ENCODE results near the gene NECAP2. TPM values are rescaled to one million over a fixed set of nuclear protein-coding genes. Genes with fewer than 3 reads are reported as not detected.
"Not testable (repeated sequence)": the region's sequence is repeated elsewhere in the genome, so short reads cannot be mapped to it uniquely, and the experiment has no call there.

The NECAP2 gene
- total RNA-seq, 3 donors from 2014 or later (not counting 1 experiment from before 2014, with no cell fraction given) = 62.1 to 73.1 (median 73.0) TPM

GRCh38 chr1:16493731-16494130, 53.2 kb downstream of the NECAP2 start:
- H3K9me3 ChIP-seq (ENCODE audit: control insufficient read depth, insufficient read depth, low read length); intact Hi-C loops (cut with micrococcal nuclease); H3K4me1 ChIP-seq (ENCODE audit: control insufficient read depth, insufficient read depth, low read length); H3K27me3 Mint-ChIP-seq (ENCODE audit: low read depth in 2 of 2); DNase-seq; H3K27ac ChIP-seq (ENCODE audit: low read length); H3K27ac Mint-ChIP-seq; H3K27me3 ChIP-seq (ENCODE audit: control insufficient read depth, insufficient read depth, low read length); ATAC-seq; H3K36me3 Mint-ChIP-seq; H3K4me3 Mint-ChIP-seq; H3K9me3 Mint-ChIP-seq; H3K4me3 ChIP-seq (ENCODE audit: low read length); H3K36me3 ChIP-seq (ENCODE audit: control insufficient read depth, insufficient read depth, low read length): not testable (repeated sequence)
- peaks cover 6 to 19% of the 10 kb centered on the region in 2 donors for H3K4me1 Mint-ChIP-seq
- 98% methylated on average over 9 of the region's 9 CpGs for WGBS (ENCODE audit: insufficient coverage)

GRCh38 chr1:16497474-16497904, 57.0 kb downstream of the NECAP2 start:
- not testable (repeated sequence) for ATAC-seq; H3K36me3 ChIP-seq (ENCODE audit: control insufficient read depth, insufficient read depth, low read length); H3K27me3 Mint-ChIP-seq (ENCODE audit: low read depth in 2 of 2); H3K9me3 ChIP-seq (ENCODE audit: control insufficient read depth, insufficient read depth, low read length); H3K27ac ChIP-seq (ENCODE audit: low read length); H3K36me3 Mint-ChIP-seq; H3K27me3 ChIP-seq (ENCODE audit: control insufficient read depth, insufficient read depth, low read length); H3K4me3 ChIP-seq (ENCODE audit: low read length); H3K9me3 Mint-ChIP-seq
- 90% methylated on average over 5 of the region's 5 CpGs for WGBS (ENCODE audit: insufficient coverage)
- peak in 1 of 2 donors; percentile 41 for DNase-seq
- H3K4me1 Mint-ChIP-seq = peaks cover 11 to 33% of the 10 kb centered on the region in 2 donors
- H3K4me1 ChIP-seq (ENCODE audit: control insufficient read depth, insufficient read depth, low read length) = peaks cover 27% of the 10 kb centered on the region
- intact Hi-C loops (cut with micrococcal nuclease) = loop anchor here (5.0 kb wide), 1 partner anchor 55 kb away; the partner anchor contains the start of gene NECAP2
- H3K27ac Mint-ChIP-seq = peak overlapping the region; percentile 73 to 83
- H3K4me3 Mint-ChIP-seq = peak overlapping the region; percentile 89

DNA sequence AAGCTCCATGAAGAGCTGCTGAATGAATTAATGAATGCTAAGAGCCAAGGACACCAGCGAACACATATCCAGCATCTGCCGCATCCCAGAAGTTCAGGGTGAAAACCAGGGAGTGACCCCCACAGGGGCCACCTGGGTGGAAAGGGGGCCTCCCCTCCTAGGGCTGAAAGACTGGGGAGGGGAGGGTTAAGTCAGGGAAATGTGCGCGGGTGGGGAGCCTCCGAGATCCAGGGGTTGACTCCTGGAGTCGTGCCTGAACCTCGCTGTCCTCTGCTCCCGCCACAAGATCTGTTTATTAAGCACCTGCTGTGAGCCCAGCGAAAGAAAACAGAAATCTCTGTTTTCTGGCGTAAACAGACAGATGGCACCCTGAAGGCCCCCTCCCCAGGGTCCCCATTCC, 57.5 kb downstream of the NECAP2 start:
- peak overlapping the region; percentile 73 to 83 for H3K27ac Mint-ChIP-seq
- not testable (repeated sequence) for H3K27me3 Mint-ChIP-seq (ENCODE audit: low read depth in 2 of 2); H3K9me3 Mint-ChIP-seq; ATAC-seq; H3K27me3 ChIP-seq (ENCODE audit: control insufficient read depth, insufficient read depth, low read length); H3K36me3 ChIP-seq (ENCODE audit: control insufficient read depth, insufficient read depth, low read length); H3K36me3 Mint-ChIP-seq; DNase-seq; H3K9me3 ChIP-seq (ENCODE audit: control insufficient read depth, insufficient read depth, low read length)
- WGBS (ENCODE audit: insufficient coverage) = 79% methylated on average over 10 of the region's 10 CpGs
- peaks cover 27% of the 10 kb centered on the region for H3K4me1 ChIP-seq (ENCODE audit: control insufficient read depth, insufficient read depth, low read length)
- peak overlapping the region; percentile 36 for H3K4me3 ChIP-seq (ENCODE audit: low read length)
- intact Hi-C loops (cut with micrococcal nuclease) = loop anchor here (5.0 kb wide), 1 partner anchor 56 kb away; the partner anchor contains the start of gene NECAP2
- H3K4me3 Mint-ChIP-seq = peak overlapping the region; percentile 89
- peaks cover 11 to 33% of the 10 kb centered on the region in 2 donors for H3K4me1 Mint-ChIP-seq
- H3K27ac ChIP-seq (ENCODE audit: low read length) = peak overlapping the region; percentile 56

- Histone ChIP-seq H3K9me3 (ENCODE audit: control insufficient read depth, insufficient read depth, low read length) (no peaks in the 10 kb centered on the region), H3K4me3 (ENCODE audit: low read length) (peak overlapping the region; percentile 76), H3K4me1 (ENCODE audit: control insufficient read depth, insufficient read depth, low read length) (peaks cover 27% of the 10 kb centered on the region), H3K27me3 (ENCODE audit: control insufficient read depth, insufficient read depth, low read length) (no peaks in the 10 kb centered on the region), H3K36me3 (ENCODE audit: control insufficient read depth, insufficient read depth, low read length) (no peaks in the 10 kb centered on the region), H3K27ac (ENCODE audit: low read length) (peak overlapping the region; percentile 56)
- Mint-ChIP-seq H3K27me3 (ENCODE audit: low read depth in 2 of 2) (no peaks in the 10 kb centered on the region), H3K27ac (peak overlapping the region; percentile 73 to 83), H3K36me3 (no peaks in the 10 kb centered on the region), H3K4me1 (peaks cover 11 to 33% of the 10 kb centered on the region in 2 donors), H3K9me3 (no peaks in the 10 kb centered on the region), H3K4me3 (peak overlapping the region; percentile 94)
- DNase-seq (peak; percentile 80 to 90), ATAC-seq (peak; percentile 94 to 95 (median 94))
- intact Hi-C loops (cut with micrococcal nuclease) = loop anchor here (5.0 kb wide), 1 partner anchor 56 kb away; the partner anchor contains the start of gene NECAP2
- no peak for TF ChIP-seq CTCF (IDR thresholded peaks at IDR 0.05)
- under 1% methylated on average over 108 of the region's 108 CpGs for WGBS (ENCODE audit: insufficient coverage)
Measured at GRCh38 chr1:16498573-16499413, 58.3 kb downstream of the NECAP2 start.

DNA sequence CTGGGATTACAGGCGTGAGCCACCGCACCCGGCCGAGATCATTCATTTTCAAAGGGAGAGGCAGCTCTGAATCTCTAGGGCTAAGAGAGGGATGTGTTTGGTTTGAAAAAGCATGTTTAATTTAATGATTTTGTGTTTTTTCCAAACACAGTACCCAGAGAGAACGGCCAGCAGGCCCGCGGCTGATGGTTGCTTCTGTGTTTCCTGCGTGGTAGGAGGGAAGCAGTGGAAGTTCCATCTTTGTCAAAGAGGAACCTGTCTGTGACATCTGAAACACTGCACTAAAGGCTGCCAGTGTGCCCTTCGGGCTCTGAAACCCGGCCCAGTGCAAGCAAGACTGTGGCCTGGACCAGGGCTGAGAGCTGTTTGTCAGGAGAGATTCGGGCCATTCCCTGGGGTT, 59.9 kb downstream of the NECAP2 start:
- ATAC-seq; H3K27me3 Mint-ChIP-seq (ENCODE audit: low read depth in 2 of 2); H3K36me3 ChIP-seq (ENCODE audit: control insufficient read depth, insufficient read depth, low read length); DNase-seq; H3K27ac Mint-ChIP-seq; H3K4me3 ChIP-seq (ENCODE audit: low read length); intact Hi-C loops (cut with micrococcal nuclease); H3K9me3 Mint-ChIP-seq; H3K27ac ChIP-seq (ENCODE audit: low read length); H3K27me3 ChIP-seq (ENCODE audit: control insufficient read depth, insufficient read depth, low read length); H3K9me3 ChIP-seq (ENCODE audit: control insufficient read depth, insufficient read depth, low read length); H3K36me3 Mint-ChIP-seq: not testable (repeated sequence)
- Mint-ChIP-seq H3K4me3 (peak overlapping the region; percentile 94), H3K4me1 (peaks cover 11 to 33% of the 10 kb centered on the region in 2 donors)
- peaks cover 27% of the 10 kb centered on the region for H3K4me1 ChIP-seq (ENCODE audit: control insufficient read depth, insufficient read depth, low read length)
- WGBS (ENCODE audit: insufficient coverage) = 69% methylated on average over 11 of the region's 11 CpGs

DNA sequence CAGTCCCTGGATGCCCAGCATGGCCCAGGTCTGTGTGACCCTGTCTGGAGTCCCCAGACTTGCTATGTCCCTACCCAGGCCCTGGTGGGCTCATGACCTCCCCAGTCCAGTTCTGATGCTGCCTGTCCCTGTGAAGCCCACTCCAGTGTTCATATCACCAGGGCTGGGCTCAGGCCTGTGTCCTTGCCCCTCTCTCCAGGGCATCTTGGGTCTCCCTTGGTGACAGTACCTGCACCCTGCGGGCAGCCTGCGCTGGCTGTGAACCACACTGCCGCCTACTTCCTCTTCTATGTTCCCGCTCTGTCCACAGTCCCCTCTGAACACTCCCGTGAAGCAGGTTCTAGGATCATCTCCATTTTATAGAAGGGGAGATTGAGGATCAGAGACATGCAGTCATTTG, 60.5 kb downstream of the NECAP2 start:
- ATAC-seq; H3K9me3 Mint-ChIP-seq; H3K4me3 ChIP-seq (ENCODE audit: low read length); H3K27me3 Mint-ChIP-seq (ENCODE audit: low read depth in 2 of 2); H3K27me3 ChIP-seq (ENCODE audit: control insufficient read depth, insufficient read depth, low read length); H3K27ac ChIP-seq (ENCODE audit: low read length); H3K36me3 Mint-ChIP-seq; H3K9me3 ChIP-seq (ENCODE audit: control insufficient read depth, insufficient read depth, low read length); DNase-seq; H3K36me3 ChIP-seq (ENCODE audit: control insufficient read depth, insufficient read depth, low read length); intact Hi-C loops (cut with micrococcal nuclease): not testable (repeated sequence)
- H3K4me3 Mint-ChIP-seq = peak overlapping the region; percentile 57
- peaks cover 11 to 33% of the 10 kb centered on the region in 2 donors for H3K4me1 Mint-ChIP-seq
- WGBS (ENCODE audit: insufficient coverage) = 43% methylated on average over 4 of the region's 5 CpGs
- peak overlapping the region; percentile 18 to 42 for H3K27ac Mint-ChIP-seq
- peaks cover 27% of the 10 kb centered on the region for H3K4me1 ChIP-seq (ENCODE audit: control insufficient read depth, insufficient read depth, low read length)

DNA sequence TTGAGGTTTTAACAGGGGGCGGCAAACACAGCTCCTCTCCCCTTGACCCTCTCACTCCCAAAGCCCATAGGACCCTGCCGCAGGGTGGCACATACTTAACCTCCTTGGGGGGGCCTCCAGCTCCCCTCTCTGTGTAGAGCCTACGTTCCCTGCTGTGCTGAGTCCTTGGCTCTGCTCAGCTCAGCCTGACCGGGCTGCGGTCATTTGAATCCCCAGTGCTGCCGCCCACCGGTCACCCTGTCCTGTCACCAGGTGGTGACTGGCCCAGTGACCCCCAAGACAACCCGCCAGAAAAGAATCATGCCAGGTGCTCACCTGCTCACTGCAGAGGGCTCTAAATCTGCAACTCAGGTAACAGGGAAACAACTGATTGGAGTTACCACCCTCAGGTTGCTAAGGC, 60.9 kb downstream of the NECAP2 start:
- H3K4me1 ChIP-seq (ENCODE audit: control insufficient read depth, insufficient read depth, low read length) = peaks cover 27% of the 10 kb centered on the region
- H3K4me1 Mint-ChIP-seq = peaks cover 11 to 33% of the 10 kb centered on the region in 2 donors
- H3K36me3 Mint-ChIP-seq; H3K27ac ChIP-seq (ENCODE audit: low read length); H3K9me3 Mint-ChIP-seq; H3K27me3 Mint-ChIP-seq (ENCODE audit: low read depth in 2 of 2); DNase-seq; H3K27me3 ChIP-seq (ENCODE audit: control insufficient read depth, insufficient read depth, low read length); H3K9me3 ChIP-seq (ENCODE audit: control insufficient read depth, insufficient read depth, low read length); ATAC-seq; H3K36me3 ChIP-seq (ENCODE audit: control insufficient read depth, insufficient read depth, low read length); H3K4me3 ChIP-seq (ENCODE audit: low read length); intact Hi-C loops (cut with micrococcal nuclease): not testable (repeated sequence)
- WGBS (ENCODE audit: insufficient coverage) = 84% methylated on average over 8 of the region's 8 CpGs
- peak overlapping the region; percentile 18 to 42 for H3K27ac Mint-ChIP-seq
- peak overlapping the region; percentile 57 for H3K4me3 Mint-ChIP-seq

Measured in natural killer cell (primary cell).